ENCODE results near the gene MRAP.

- TF ChIP-seq POLR2A (IDR thresholded peaks at IDR 0.05) (no peak), POLR2AphosphoS5 (IDR thresholded peaks at IDR 0.05) (no peak), EP300 (IDR thresholded peaks at IDR 0.05) (no peak)
- TF ChIP-seq, protein P1, sequence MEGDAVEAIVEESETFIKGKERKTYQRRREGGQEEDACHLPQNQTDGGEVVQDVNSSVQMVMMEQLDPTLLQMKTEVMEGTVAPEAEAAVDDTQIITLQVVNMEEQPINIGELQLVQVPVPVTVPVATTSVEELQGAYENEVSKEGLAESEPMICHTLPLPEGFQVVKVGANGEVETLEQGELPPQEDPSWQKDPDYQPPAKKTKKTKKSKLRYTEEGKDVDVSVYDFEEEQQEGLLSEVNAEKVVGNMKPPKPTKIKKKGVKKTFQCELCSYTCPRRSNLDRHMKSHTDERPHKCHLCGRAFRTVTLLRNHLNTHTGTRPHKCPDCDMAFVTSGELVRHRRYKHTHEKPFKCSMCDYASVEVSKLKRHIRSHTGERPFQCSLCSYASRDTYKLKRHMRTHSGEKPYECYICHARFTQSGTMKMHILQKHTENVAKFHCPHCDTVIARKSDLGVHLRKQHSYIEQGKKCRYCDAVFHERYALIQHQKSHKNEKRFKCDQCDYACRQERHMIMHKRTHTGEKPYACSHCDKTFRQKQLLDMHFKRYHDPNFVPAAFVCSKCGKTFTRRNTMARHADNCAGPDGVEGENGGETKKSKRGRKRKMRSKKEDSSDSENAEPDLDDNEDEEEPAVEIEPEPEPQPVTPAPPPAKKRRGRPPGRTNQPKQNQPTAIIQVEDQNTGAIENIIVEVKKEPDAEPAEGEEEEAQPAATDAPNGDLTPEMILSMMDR (IDR thresholded peaks at IDR 0.05) = no peak
Observed at GRCh38 chr21:32311621-32312020, 13.0 kb downstream of the MRAP start.
